Nephron (organoid): ENCODE data around the gene MICAL3.

Experiments used
- H3K27ac Mint-ChIP-seq, 3 experiments: 2 replicates each; pipeline ENCODE4 v1.8.0; 2020; ENCODE audit warnings: mixed read lengths in 3 of 3, mild to moderate bottlenecking in 2 of 3, moderate library complexity in 1 of 3
- H3K27me3 Mint-ChIP-seq: 2 replicates; pipeline ENCODE4 v1.8.0; 2021; ENCODE audit warnings: low read depth, mild to moderate bottlenecking, moderate library complexity, mixed read lengths
- H3K36me3 Mint-ChIP-seq: 2 replicates; pipeline ENCODE4 v1.8.0; 2020; ENCODE audit warnings: low read depth, mixed read lengths
- H3K4me1 Mint-ChIP-seq: 2 replicates; pipeline ENCODE4 v1.8.0; 2020; ENCODE audit warnings: mixed read lengths
- H3K4me3 Mint-ChIP-seq, 3 experiments: 2 replicates each; pipeline ENCODE4 v1.8.0; 2020; ENCODE audit warnings: mild to moderate bottlenecking in 3 of 3, mixed read lengths in 3 of 3, moderate library complexity in 2 of 3
- H3K9me3 Mint-ChIP-seq: 2 replicates; pipeline ENCODE4 v1.8.0; 2020; ENCODE audit warnings: mixed read lengths
- CTCF ChIP-seq, 3 experiments: fragments of 200-600 bp; sonication (generic); IDR thresholded peaks; one replicate each; pipeline ENCODE4 v1.5.0; 2021; ENCODE audit warnings: antibody characterized with exemption in 3 of 3; ENCODE audit not compliant: unreplicated experiment in 3 of 3

MICAL3 gene

DNA sequence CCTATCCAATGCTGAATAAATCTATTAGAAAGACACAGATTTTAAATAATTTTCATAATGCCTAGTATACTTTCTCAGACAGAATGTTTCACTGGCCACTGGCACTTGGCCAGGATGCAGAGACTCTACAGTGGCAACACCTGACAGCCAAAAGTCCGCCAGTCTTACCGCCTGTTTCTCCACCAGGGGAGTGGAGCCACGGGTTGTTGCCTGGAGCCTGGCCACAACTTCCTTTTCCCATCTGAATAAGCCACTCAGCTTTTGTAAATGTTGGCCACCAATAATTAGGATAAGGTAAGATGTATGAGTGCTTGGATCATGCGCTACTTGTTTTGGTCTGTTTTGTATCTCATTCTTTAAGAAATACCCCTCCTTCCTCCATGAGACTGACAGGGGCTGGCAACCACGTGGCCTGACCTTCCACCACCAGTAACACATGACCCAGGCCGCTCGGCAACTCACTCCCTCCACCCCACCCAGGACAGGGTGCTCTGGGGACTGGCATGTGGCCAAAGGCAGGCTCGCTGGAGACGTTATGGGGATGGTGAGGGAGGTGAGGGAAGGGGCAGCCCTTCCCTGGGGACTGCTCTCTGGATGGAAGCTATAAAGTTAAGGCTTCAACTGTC is 157.1 kb downstream of the MICAL3 start:
- Mint-ChIP-seq H3K9me3 (no peaks in the 10 kb centered on the region), H3K4me1 (peaks cover 6% of the 10 kb centered on the region), H3K36me3 (peaks cover 32% of the 10 kb centered on the region), H3K4me3 (no peak overlapping the region), H3K27me3 (no peaks in the 10 kb centered on the region), H3K27ac (peak overlapping the region in 1 of 3 experiments; percentile 48)
- TF ChIP-seq CTCF (IDR thresholded peaks at IDR 0.05; ENCODE audit: unreplicated experiment in 3 of 3): no peak

- no peaks in the 10 kb centered on the region for H3K9me3 Mint-ChIP-seq
- no peak overlapping the region for H3K4me3 Mint-ChIP-seq
- TF ChIP-seq CTCF (IDR thresholded peaks at IDR 0.05; ENCODE audit: unreplicated experiment in 3 of 3): no peak
- peaks cover 28% of the 10 kb centered on the region for H3K36me3 Mint-ChIP-seq
- no peaks in the 10 kb centered on the region for H3K27me3 Mint-ChIP-seq
- peaks cover 6% of the 10 kb centered on the region for H3K4me1 Mint-ChIP-seq
- no peak overlapping the region for H3K27ac Mint-ChIP-seq
Observed at GRCh38 chr22:17866621-17867020, 157.7 kb downstream of the MICAL3 start.

GRCh38 chr22:17866127-17866526 is 158.2 kb downstream of the MICAL3 start:
- no peaks in the 10 kb centered on the region for H3K27me3 Mint-ChIP-seq
- H3K4me1 Mint-ChIP-seq: peaks cover 6% of the 10 kb centered on the region
- no peak overlapping the region for H3K27ac Mint-ChIP-seq
- no peak overlapping the region for H3K4me3 Mint-ChIP-seq
- TF ChIP-seq CTCF (IDR thresholded peaks at IDR 0.05; ENCODE audit: unreplicated experiment in 3 of 3): no peak
- H3K9me3 Mint-ChIP-seq: no peaks in the 10 kb centered on the region
- peaks cover 23% of the 10 kb centered on the region for H3K36me3 Mint-ChIP-seq

DNA sequence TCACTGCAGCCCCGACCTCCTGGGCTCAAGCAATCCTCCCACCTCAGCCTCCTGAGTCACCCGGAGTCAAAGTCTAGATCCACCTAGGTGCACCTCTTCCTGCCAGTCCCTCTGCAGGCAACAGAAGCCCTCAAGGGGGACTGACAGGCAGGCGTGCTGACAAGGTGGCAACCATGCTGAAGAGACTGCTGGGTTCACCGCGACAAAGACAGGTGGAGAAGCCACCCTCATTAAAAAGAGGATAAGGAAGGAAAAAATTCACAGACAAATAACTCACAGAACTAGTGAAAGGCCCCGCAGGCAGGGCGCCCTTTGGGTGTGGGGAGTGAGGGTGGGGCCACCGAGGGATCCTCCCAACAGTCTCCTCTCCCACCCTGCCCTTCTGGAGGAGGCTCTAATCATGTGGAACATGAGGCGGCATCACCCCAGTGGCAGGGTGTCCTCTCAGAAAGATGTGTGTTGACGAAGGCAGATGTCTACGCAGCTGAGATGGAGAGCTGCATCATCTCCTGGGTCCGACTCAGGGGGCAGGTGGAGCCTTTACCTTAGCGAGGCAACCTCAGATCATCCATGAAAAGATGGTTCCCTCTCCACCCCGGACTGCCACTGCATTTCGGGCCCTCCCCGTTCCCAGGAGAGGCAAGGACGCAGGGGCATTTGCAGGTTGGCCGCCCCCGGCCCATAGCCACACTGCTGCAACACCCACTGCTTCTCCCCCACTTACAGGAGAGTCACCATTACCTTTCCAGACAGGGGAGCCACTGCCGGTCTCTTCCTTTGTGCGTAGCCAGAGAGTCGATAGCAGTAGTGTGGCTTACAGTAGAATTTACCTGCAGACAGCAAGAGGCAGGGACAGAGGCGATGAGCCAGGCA is 158.9 kb downstream of the MICAL3 start:
- TF ChIP-seq CTCF (IDR thresholded peaks at IDR 0.05; ENCODE audit: unreplicated experiment in 3 of 3): no peak
- no peak overlapping the region for H3K4me3 Mint-ChIP-seq
- H3K4me1 Mint-ChIP-seq: peaks cover 6% of the 10 kb centered on the region
- no peak overlapping the region for H3K27ac Mint-ChIP-seq
- no peaks in the 10 kb centered on the region for H3K27me3 Mint-ChIP-seq
- H3K9me3 Mint-ChIP-seq: no peaks in the 10 kb centered on the region
- H3K36me3 Mint-ChIP-seq: peaks cover 18% of the 10 kb centered on the region

GRCh38 chr22:17864398-17865182 is 159.8 kb downstream of the MICAL3 start:
- Mint-ChIP-seq H3K4me1 (peaks cover 6% of the 10 kb centered on the region), H3K4me3 (no peak overlapping the region), H3K9me3 (no peaks in the 10 kb centered on the region), H3K27ac (no peak overlapping the region), H3K36me3 (peaks cover 18% of the 10 kb centered on the region), H3K27me3 (no peaks in the 10 kb centered on the region)
- TF ChIP-seq CTCF (IDR thresholded peaks at IDR 0.05; ENCODE audit: unreplicated experiment in 3 of 3): no peak
